ENCODE results near the gene TMIGD1.

GRCh38 chr17:30378241-30378824, 44.5 kb upstream of the TMIGD1 start:
- TF ChIP-seq CTCF (IDR thresholded peaks at IDR 0.05; ENCODE audit: insufficient read depth, low read length) (no peak), POLR2AphosphoS5 (IDR thresholded peaks at IDR 0.05; ENCODE audit: low read depth) (no peak), REST (IDR thresholded peaks at IDR 0.05; ENCODE audit: insufficient replicate concordance, low read depth) (no peak)
